Neural crest cell (in vitro differentiated cells): Measurements from ENCODE around the gene PRDM8. TPM values are rescaled to one million over a fixed set of nuclear protein-coding genes. Genes with fewer than 3 reads are reported as not detected.

Source experiments
- DNase-seq: peaks from one replicate; pipeline ENCODE4 v3.0.0; 2021; ENCODE audit warnings: low read depth, mixed read lengths, low spot score
- H3K27ac Mint-ChIP-seq: one replicate; pipeline ENCODE4 v1.8.0; 2021; ENCODE audit warnings: mild to moderate bottlenecking, mixed read lengths; ENCODE audit not compliant: unreplicated experiment
- H3K27me3 Mint-ChIP-seq: 2 replicates; pipeline ENCODE4 v1.8.0; 2021; ENCODE audit warnings: low read depth, mild to moderate bottlenecking, mixed read lengths
- H3K36me3 Mint-ChIP-seq: 2 replicates; pipeline ENCODE4 v1.8.0; 2021; ENCODE audit warnings: low read depth, mild to moderate bottlenecking, mixed read lengths
- H3K4me1 Mint-ChIP-seq: 2 replicates; pipeline ENCODE4 v1.8.0; 2021; ENCODE audit warnings: mixed read lengths
- H3K4me3 Mint-ChIP-seq: one replicate; pipeline ENCODE4 v1.8.0; 2021; ENCODE audit warnings: mild to moderate bottlenecking, mixed read lengths
- H3K9me3 Mint-ChIP-seq: 2 replicates; pipeline ENCODE4 v1.8.0; 2021; ENCODE audit warnings: mixed read lengths
- CTCF ChIP-seq: fragments of 200-600 bp; sonication (generic); conservative IDR thresholded peaks from 2 replicates; pipeline ENCODE4 v1.5.0; 2021; ENCODE audit warnings: antibody characterized with exemption, mild to moderate bottlenecking
- total RNA-seq: library from RNA; stranded (reverse); gene quantifications from 2 replicates; pipeline ENCODE4 v1.2.1, GENCODE V29; 2021

The PRDM8 gene
- total RNA-seq, 1 donor from 2014 or later = 2.6 TPM

GRCh38 chr4:80232707-80233370 is 35.5 kb downstream of the PRDM8 start:
- Mint-ChIP-seq H3K27ac (no peak overlapping the region), H3K9me3 (no peaks in the 10 kb centered on the region), H3K27me3 (peaks cover 73% of the 10 kb centered on the region), H3K4me1 (no peaks in the 10 kb centered on the region), H3K4me3 (no peak overlapping the region), H3K36me3 (no peaks in the 10 kb centered on the region)
- no peak for TF ChIP-seq CTCF
- DNase-seq = no peak

- no peaks in the 10 kb centered on the region for H3K9me3 Mint-ChIP-seq
- H3K4me3 Mint-ChIP-seq = no peak overlapping the region
- no peaks in the 10 kb centered on the region for H3K4me1 Mint-ChIP-seq
- H3K27me3 Mint-ChIP-seq = peaks cover 68% of the 10 kb centered on the region
- DNase-seq = no peak
- H3K36me3 Mint-ChIP-seq = no peaks in the 10 kb centered on the region
- H3K27ac Mint-ChIP-seq = no peak overlapping the region
- TF ChIP-seq CTCF = no peak
Observed at GRCh38 chr4:80233390-80233789, 36.1 kb downstream of the PRDM8 start.

GRCh38 chr4:80235451-80235850 is 38.1 kb downstream of the PRDM8 start:
- Mint-ChIP-seq H3K4me3 (no peak overlapping the region), H3K9me3 (no peaks in the 10 kb centered on the region), H3K4me1 (no peaks in the 10 kb centered on the region), H3K27ac (no peak overlapping the region), H3K27me3 (peaks cover 47% of the 10 kb centered on the region), H3K36me3 (no peaks in the 10 kb centered on the region)
- TF ChIP-seq CTCF = no peak
- DNase-seq = no peak

GRCh38 chr4:80237992-80238391 is 40.7 kb downstream of the PRDM8 start:
- no peak overlapping the region for H3K4me3 Mint-ChIP-seq
- no peaks in the 10 kb centered on the region for H3K36me3 Mint-ChIP-seq
- no peaks in the 10 kb centered on the region for H3K9me3 Mint-ChIP-seq
- TF ChIP-seq CTCF = no peak
- H3K4me1 Mint-ChIP-seq = no peaks in the 10 kb centered on the region
- DNase-seq = no peak
- peaks cover 27% of the 10 kb centered on the region for H3K27me3 Mint-ChIP-seq
- H3K27ac Mint-ChIP-seq = no peak overlapping the region

- Mint-ChIP-seq H3K36me3 (no peaks in the 10 kb centered on the region), H3K27me3 (peaks cover 25% of the 10 kb centered on the region), H3K4me3 (no peak overlapping the region), H3K9me3 (no peaks in the 10 kb centered on the region), H3K4me1 (no peaks in the 10 kb centered on the region), H3K27ac (no peak overlapping the region)
- TF ChIP-seq CTCF = no peak
- no peak for DNase-seq
Observed at GRCh38 chr4:80239480-80240150, 42.3 kb downstream of the PRDM8 start.
